Pancreas (tissue), 10 donors: Measurements from ENCODE around the gene ABCC8. TPM values are rescaled to one million over a fixed set of nuclear protein-coding genes. Genes with fewer than 3 reads are reported as not detected.

Source experiments
- ATAC-seq, 4 donors: fragments of 200-7000 bp; cut with Tn5 transposase; one replicate each; pipeline versions ENCODE4 v1.8.0 to v1.9.1; 2020; ENCODE audit warnings: mild to moderate bottlenecking in 4 of 4, moderate library complexity in 4 of 4
- DNase-seq, 6 donors: peaks; one replicate each; pipeline ENCODE4 v3.0.0-alpha.2; 2020
- FAIRE-seq: peaks from 2 replicates; lab custom pipeline; 2012; peaks lifted over from hg19 to GRCh38; lab: Jason Lieb, UNC
- H3K27ac ChIP-seq, 4 donors: fragments of 200-600 bp; sonication (generic); 1 replicate in 3 of 4; 2 replicates in 1 of 4; pipeline versions ENCODE4 v1.5.0 to v1.8.0; 2020
- H3K27me3 ChIP-seq, 4 donors: fragments of 200-600 bp; one replicate each; pipeline ENCODE4 v1.8.0; 2021
- H3K36me3 ChIP-seq, 3 donors: fragments of 200-600 bp; sonication (generic) in 1 of 3; one replicate each; pipeline versions ENCODE4 v1.5.0 to v1.8.0; 2020 to 2021
- H3K4me1 ChIP-seq, 3 donors: fragments of 200-600 bp; one replicate each; pipeline ENCODE4 v1.8.0; 2021
- H3K4me3 ChIP-seq, 4 donors: fragments of 200-600 bp; sonication (generic) in 2 of 4; one replicate each; pipeline versions ENCODE4 v1.5.0 to v1.8.0; 2020 to 2021
- H3K9me3 ChIP-seq, 4 donors: fragments of 200-600 bp; one replicate each; pipeline ENCODE4 v1.8.0; 2021
- CTCF ChIP-seq, 4 donors: fragments of 200-600 bp; sonication (generic) in 3 of 4; IDR thresholded peaks; one replicate each; pipeline versions ENCODE4 v1.5.0 to v1.8.0; 2021; ENCODE audit warnings: antibody characterized with exemption in 4 of 4
- WGBS, 2 donors: extraction: QIAGEN DNeasy Blood & Tissue Kit; methylation state at CpG; one replicate each; pipeline ENCODE4 v1.1.7; 2013; 5-methylcytosine and 5-hydroxymethylcytosine counted together
- intact Hi-C, 3 donors: fragments of 100-400 bp; cut with DNase I; formaldehyde crosslinking; loops; one replicate each; pipeline versions ENCODE4 v1.11.1 to v1.14.2; 2022
- polyA plus RNA-seq, 2 donors: library from polyadenylated mRNA; stranded (reverse); fragments of 200-250 nt; gene quantifications; one replicate each; pipeline ENCODE4 v1.2.3, GENCODE V29; 2013
- total RNA-seq, 6 donors: library from RNA; stranded (reverse); fragmentation: NEBNext Ultra II Directional in 4 of 6; extraction: Animal tissue kit (Norgen Biotek cat#: 25700) in 4 of 6; gene quantifications; one replicate each; pipeline versions ENCODE4 v1.2.1 to v1.2.4, GENCODE V29; 2021 to 2023
- donor health status: healthy with polysubstance abuse.
- donor health status: DM: no; HTN: no; CAD: no; lungs with moderate emphysema.
- donor health status: DM: no; HTN: no; CAD: no.
- donor health status: control.
- donor health status: control.
- donor health status: Bipolar disorder and iron deficiency.
- donor health status: DM: yes; HTN: yes; CAD: no.
- donor health status: DM: no; HTN: no; CAD: no.
- donor health status: DM: no; HTN: no; CAD: no.
- donor health status: DM: yes; HTN: yes; CAD: no.

ABCC8 gene
- total and polyA plus RNA-seq, 8 donors, result 14.9 to 917 (median 53.2) TPM

- no peak for FAIRE-seq
- intact Hi-C loops, result no loop called here
- no peak for TF ChIP-seq CTCF (IDR thresholded peaks at IDR 0.05)
- Histone ChIP-seq H3K4me3 (no peak overlapping the region), H3K4me1 (peaks cover 0 to 6% (median 0%) of the 10 kb centered on the region in 3 donors), H3K27ac (no peak overlapping the region), H3K27me3 (no peaks in the 10 kb centered on the region), H3K9me3 (no peaks in the 10 kb centered on the region), H3K36me3 (no peaks in the 10 kb centered on the region)
- ATAC-seq, result no peak
- no peak for DNase-seq
- WGBS, 2 donors, result 92 to 93% methylated on average over 1 of the region's 1 CpG
Observed at GRCh38 chr11:17383461-17383860, 93.2 kb downstream of the ABCC8 start.

- 66 to 68% methylated on average over 8 of the region's 8 CpGs for WGBS, 2 donors
- Histone ChIP-seq H3K27me3 (no peaks in the 10 kb centered on the region), H3K4me1 (peaks cover 0 to 6% (median 0%) of the 10 kb centered on the region in 3 donors), H3K36me3 (no peaks in the 10 kb centered on the region), H3K4me3 (no peak overlapping the region), H3K9me3 (no peaks in the 10 kb centered on the region), H3K27ac (no peak overlapping the region)
- no peak for TF ChIP-seq CTCF (IDR thresholded peaks at IDR 0.05)
- no peak for ATAC-seq
- no peak for FAIRE-seq
- intact Hi-C loops, result no loop called here
- DNase-seq, result no peak
Observed at GRCh38 chr11:17382046-17382728, 94.5 kb downstream of the ABCC8 start.

- Histone ChIP-seq H3K36me3 (no peaks in the 10 kb centered on the region), H3K4me3 (no peak overlapping the region), H3K9me3 (no peaks in the 10 kb centered on the region), H3K27me3 (no peaks in the 10 kb centered on the region), H3K27ac (no peak overlapping the region), H3K4me1 (peaks cover 0 to 4% (median 0%) of the 10 kb centered on the region in 3 donors)
- intact Hi-C loops, result no loop called here
- DNase-seq (no peak), ATAC-seq (no peak), FAIRE-seq (no peak)
- no peak for TF ChIP-seq CTCF (IDR thresholded peaks at IDR 0.05)
- 75 to 83% methylated on average over 4 of the region's 4 CpGs for WGBS, 2 donors
Observed at GRCh38 chr11:17381156-17381555, 95.5 kb downstream of the ABCC8 start.

- 89 to 90% methylated on average over 7 of the region's 7 CpGs for WGBS, 2 donors
- Histone ChIP-seq H3K4me1 (no peaks in the 10 kb centered on the region), H3K4me3 (no peak overlapping the region), H3K36me3 (no peaks in the 10 kb centered on the region), H3K27me3 (no peaks in the 10 kb centered on the region), H3K27ac (no peak overlapping the region), H3K9me3 (no peaks in the 10 kb centered on the region)
- ATAC-seq, result no peak
- FAIRE-seq, result no peak
- intact Hi-C loops, result loop anchor here in 1 of 3 donors (10.0 kb wide), 1 partner anchor 125 kb away; no protein-coding TSS in a partner anchor
- no peak for DNase-seq
- TF ChIP-seq CTCF (IDR thresholded peaks at IDR 0.05), result no peak
Observed at GRCh38 chr11:17379383-17380180, 97.1 kb downstream of the ABCC8 start.
